Left renal pelvis (tissue), 4 donors: ENCODE results near the gene S100A7A. TPM values are rescaled to one million over a fixed set of nuclear protein-coding genes. Genes with fewer than 3 reads are reported as not detected.
"Not testable (repeated sequence)": the region's sequence is repeated elsewhere in the genome, so short reads cannot be mapped to it uniquely, and the experiment has no call there.

Experiments
- DNase-seq, 4 donors: peaks; one replicate each; pipeline ENCODE4 v3.0.0-alpha.2; 2013; ENCODE audit warnings: low read depth in 4 of 4, low spot score in 3 of 4
- polyA plus RNA-seq, 4 donors: library from polyadenylated mRNA; unstranded; fragments of 120-200 nt; gene quantifications; one replicate each; pipeline ENCODE4 v1.2.1, GENCODE V29; 2013; ENCODE audit not compliant: insufficient read length in 4 of 4

Gene S100A7A
- polyA plus RNA-seq, 4 donors, result not detected

GRCh38 chr1:153447498-153448170, 31.3 kb downstream of the S100A7A start:
- no peak for DNase-seq

GRCh38 chr1:153448851-153449250, 32.5 kb downstream of the S100A7A start:
- DNase-seq, result not testable (repeated sequence)

- DNase-seq, result no peak
Observed at GRCh38 chr1:153456396-153456795, 40.1 kb downstream of the S100A7A start.

GRCh38 chr1:153459655-153460054, 43.3 kb downstream of the S100A7A start:
- no peak for DNase-seq

- DNase-seq, result no peak
Observed at GRCh38 chr1:153460551-153460950, 44.2 kb downstream of the S100A7A start, which contains the start of gene S100A7. S100A7 (minus strand) TSS chr1:153460651; CDS start chr1:153459013, 1,638 bp downstream.

- DNase-seq, result not testable (repeated sequence)
Observed at GRCh38 chr1:153462741-153463140, 46.4 kb downstream of the S100A7A start.

GRCh38 chr1:153465811-153466636, 49.7 kb downstream of the S100A7A start:
- no peak for DNase-seq

GRCh38 chr1:153466908-153467307, 50.6 kb downstream of the S100A7A start:
- DNase-seq, result no peak

GRCh38 chr1:153470707-153471106, 54.4 kb downstream of the S100A7A start:
- DNase-seq, result no peak

Other genes starting within 250 kb of the S100A7A start
- gene LELP1, start 213.1 kb upstream of the S100A7A start, polyA plus RNA-seq, result not detected
- gene PRR9, start 198.9 kb upstream of the S100A7A start, polyA plus RNA-seq, result not detected
- gene LORICRIN, start 156.8 kb upstream of the S100A7A start, polyA plus RNA-seq, result not detected
- not detected for gene PGLYRP3, start 103.6 kb upstream of the S100A7A start, polyA plus RNA-seq
- not detected for gene PGLYRP4, start 67.7 kb upstream of the S100A7A start, polyA plus RNA-seq
- 10 to 100 TPM in 3 of 4 donors, 1 to 10 TPM in 1; 7.2 to 34.0 (median 24.9) TPM for gene S100A9, start 58.7 kb upstream of the S100A7A start, polyA plus RNA-seq
- gene S100A12, start 40.9 kb upstream of the S100A7A start, polyA plus RNA-seq, result 1 to 10 TPM in 3 of 4 donors, not detected in 1; 1.4 to 3.0 (median 1.7) TPM
- gene S100A8, start 25.4 kb upstream of the S100A7A start, polyA plus RNA-seq, result 10 to 100 TPM in 3 of 4 donors, 1 to 10 TPM in 1; 5.5 to 22.6 (median 16.0) TPM
- under 1 TPM in 1 of 4 donors, not detected in 3; 0.47 TPM for gene S100A7, start 44.1 kb downstream of the S100A7A start, polyA plus RNA-seq
- gene S100A6, start 119.5 kb downstream of the S100A7A start, polyA plus RNA-seq, result 100 to 1,000 TPM; 185 to 449 (median 318) TPM
- gene S100A5, start 124.4 kb downstream of the S100A7A start, polyA plus RNA-seq, result 1 to 10 TPM in 1 of 4 donors, under 1 TPM in 3; 0.49 to 1.0 (median 0.82) TPM
- gene S100A4, start 129.3 kb downstream of the S100A7A start, polyA plus RNA-seq, result 100 to 1,000 TPM in 1 of 4 donors, 10 to 100 TPM in 3; 36.5 to 106 (median 59.5) TPM
- under 1 TPM; 0.18 to 0.39 (median 0.22) TPM for gene S100A3, start 132.7 kb downstream of the S100A7A start, polyA plus RNA-seq
- 10 to 100 TPM in 1 of 4 donors, 1 to 10 TPM in 3; 1.4 to 11.8 (median 7.7) TPM for gene S100A2, start 149.3 kb downstream of the S100A7A start, polyA plus RNA-seq
- gene S100A16, start 196.6 kb downstream of the S100A7A start, polyA plus RNA-seq, result 100 to 1,000 TPM in 3 of 4 donors, 10 to 100 TPM in 1; 91.7 to 107 (median 101) TPM
- 10 to 100 TPM in 3 of 4 donors, under 1 TPM in 1; 0.96 to 29.2 (median 18.9) TPM for gene S100A14, start 199.8 kb downstream of the S100A7A start, polyA plus RNA-seq
- gene S100A13, start 211.0 kb downstream of the S100A7A start, polyA plus RNA-seq, result 100 to 1,000 TPM; 121 to 152 (median 151) TPM
- 10 to 100 TPM in 3 of 4 donors, 1 to 10 TPM in 1; 1.5 to 23.5 (median 18.9) TPM for gene S100A1, start 211.9 kb downstream of the S100A7A start, polyA plus RNA-seq
- 100 to 1,000 TPM in 3 of 4 donors, 10 to 100 TPM in 1; 99.3 to 149 (median 123) TPM for gene CHTOP, start 217.5 kb downstream of the S100A7A start, polyA plus RNA-seq
- 10 to 100 TPM; 45.9 to 59.5 (median 52.3) TPM for gene SNAPIN, start 242.2 kb downstream of the S100A7A start, polyA plus RNA-seq